NCI-H187 (cell line): Measurements from ENCODE around the gene EPHB2.
"Not testable (repeated sequence)": the region's sequence is repeated elsewhere in the genome, so short reads cannot be mapped to it uniquely, and the experiment has no call there.

ENCODE experiments used
- DNase-seq, 2 experiments: peaks; one replicate each; lab custom pipeline; 2025; lab: John Stamatoyannopoulos, UW

EPHB2 gene

DNA sequence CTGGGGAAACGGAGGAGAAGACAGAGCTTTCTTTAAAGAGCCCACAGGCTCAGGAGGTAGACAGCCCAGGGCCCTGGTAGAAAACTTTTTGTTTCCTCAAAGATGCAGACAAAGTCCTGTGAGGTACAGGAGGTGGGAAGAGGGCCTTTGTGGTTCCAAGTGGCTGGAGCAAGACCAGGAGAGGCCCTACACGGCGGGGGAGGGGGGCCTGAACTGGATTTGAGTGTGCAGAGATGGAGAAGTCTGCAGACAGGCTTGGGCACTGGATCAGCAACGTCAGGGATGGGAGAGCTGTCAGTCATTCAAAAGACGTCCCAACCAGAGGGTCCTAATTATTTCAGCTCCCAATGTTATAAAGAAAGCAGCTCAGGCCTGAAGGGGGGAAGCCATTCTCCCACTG, 126.2 kb downstream of the EPHB2 start:
- no peak for DNase-seq

DNA sequence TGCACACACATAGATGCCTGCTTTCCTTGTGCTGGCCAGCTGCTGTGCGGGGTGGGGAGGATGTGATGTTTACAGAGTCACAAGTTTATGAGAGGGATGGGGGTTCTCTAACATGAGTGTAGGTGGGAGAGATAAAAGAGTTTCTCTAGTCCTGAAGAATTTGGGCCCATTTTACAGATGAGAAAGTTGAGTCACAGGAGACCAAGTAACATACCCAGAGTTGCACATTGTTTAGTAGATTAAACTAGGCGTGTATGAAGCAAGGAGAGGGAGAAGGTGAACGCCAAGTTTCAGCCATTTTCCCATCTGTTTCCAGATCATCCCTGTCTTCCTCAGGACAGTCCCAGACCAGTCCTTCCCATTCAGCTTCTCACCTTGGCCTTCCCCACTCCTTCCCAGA, 126.7 kb downstream of the EPHB2 start:
- DNase-seq: no peak

DNA sequence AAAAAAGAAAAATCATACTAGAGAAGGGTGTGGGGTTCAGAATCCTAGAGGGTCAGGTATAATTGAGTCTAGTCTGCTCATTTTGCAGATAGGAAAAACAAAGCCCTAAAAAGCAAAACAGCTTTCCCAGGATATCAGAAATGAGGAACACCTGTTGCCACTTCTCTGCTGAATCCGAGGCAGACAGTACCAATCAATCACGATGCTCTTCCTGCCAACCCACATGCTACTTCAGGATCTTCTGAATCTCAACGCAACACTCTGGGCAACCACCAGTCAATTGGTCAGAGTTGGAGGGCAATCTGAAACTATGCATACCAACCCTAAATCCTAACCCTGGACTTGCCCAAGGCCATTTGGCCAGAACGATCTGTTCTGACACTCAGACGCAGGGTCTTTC, 128.3 kb downstream of the EPHB2 start:
- DNase-seq: no peak

DNA sequence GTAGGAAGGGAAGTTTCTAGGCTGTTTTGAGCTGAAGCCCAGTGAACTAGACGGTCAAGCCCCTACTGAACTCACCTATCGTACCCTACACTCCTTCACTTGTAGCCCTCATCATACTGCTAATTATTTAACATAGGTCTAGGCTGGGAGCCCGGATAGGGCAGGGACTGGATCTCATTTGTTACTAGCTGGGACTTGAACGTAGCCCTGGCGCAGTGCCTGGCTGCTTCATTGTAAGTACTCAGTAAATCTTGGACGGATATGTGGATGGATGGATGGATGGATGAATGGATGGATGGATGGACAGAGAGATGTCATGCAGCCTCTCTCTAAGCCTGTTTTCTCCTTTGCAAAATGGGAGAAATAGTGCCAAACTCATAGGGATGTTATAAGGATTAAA, 129.2 kb downstream of the EPHB2 start:
- no peak for DNase-seq

DNA sequence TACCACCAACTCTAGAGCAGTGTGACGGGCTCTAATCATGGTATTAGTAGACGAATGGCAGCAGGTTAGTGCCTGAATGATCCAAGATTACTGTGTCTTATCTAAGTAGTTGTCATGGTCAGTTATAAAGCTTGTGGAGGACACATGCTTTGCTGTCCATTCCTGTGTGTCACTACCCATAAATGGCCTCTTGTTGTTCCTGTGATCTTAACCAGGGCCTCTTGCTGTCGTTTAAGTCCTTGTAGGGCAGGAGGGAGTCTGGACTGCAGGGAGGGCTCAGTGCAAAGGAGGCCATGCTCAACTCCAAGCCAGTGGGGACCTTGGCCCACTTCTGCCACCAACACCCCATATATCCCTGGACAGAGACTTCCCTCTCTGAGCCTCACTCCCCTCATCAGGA, 130.5 kb downstream of the EPHB2 start:
- DNase-seq: no peak

DNA sequence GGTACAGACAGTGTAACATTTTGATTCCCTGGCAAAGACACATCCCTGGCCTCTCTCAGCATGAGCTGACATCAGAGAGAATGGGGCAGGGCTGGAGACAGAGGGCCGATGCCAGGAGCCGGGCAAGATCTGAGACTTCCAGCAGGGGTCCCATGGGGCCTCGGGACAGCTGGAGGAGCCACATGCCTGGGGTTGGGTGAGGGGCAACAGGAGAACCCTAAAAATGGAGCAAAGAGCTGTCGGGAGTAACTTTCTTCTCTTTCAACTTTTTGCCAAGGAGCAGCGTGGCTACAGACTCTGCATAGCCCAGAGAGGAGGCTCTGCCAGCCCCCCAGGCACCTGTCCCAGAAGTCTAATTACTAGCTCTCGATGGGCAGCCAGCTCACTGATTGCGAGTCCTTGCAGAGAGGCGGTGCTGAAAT, 131.2 kb downstream of the EPHB2 start:
- no peak for DNase-seq

DNA sequence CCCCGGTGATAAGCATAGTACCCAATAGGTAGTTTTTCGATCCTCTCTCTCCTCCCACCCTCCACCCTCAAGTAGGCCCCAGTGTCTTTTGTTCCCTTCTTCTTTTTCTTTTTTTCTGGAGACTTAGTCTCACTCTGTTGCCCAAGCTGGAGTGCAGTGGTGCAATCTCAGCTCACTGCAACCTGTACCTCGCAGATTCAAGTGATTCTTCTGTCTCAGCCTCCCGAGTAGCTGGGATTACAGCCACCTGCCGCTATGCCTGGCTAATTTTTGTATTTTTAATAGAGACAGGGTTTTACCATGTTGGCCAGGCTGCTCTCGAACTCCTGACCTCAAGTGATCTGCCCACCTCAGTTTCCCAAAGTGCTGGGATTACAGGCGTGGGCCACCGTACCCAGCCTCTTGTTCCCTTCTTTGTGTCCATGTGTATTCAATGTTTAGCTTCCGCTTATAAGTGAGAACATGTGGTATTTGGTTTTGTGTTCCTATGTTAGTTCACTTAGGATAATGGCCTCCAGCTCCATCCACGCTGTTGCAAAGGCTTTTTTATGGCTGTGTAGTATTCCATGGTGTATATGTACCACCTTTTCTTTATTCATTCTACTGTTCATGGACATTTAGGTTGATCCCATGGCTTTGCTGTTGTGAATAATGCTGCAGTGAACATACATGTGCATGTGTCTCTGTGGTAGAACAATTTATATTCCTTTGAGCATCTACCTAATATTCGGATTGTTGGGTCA, 133.0 kb downstream of the EPHB2 start:
- DNase-seq: not testable (repeated sequence)

DNA sequence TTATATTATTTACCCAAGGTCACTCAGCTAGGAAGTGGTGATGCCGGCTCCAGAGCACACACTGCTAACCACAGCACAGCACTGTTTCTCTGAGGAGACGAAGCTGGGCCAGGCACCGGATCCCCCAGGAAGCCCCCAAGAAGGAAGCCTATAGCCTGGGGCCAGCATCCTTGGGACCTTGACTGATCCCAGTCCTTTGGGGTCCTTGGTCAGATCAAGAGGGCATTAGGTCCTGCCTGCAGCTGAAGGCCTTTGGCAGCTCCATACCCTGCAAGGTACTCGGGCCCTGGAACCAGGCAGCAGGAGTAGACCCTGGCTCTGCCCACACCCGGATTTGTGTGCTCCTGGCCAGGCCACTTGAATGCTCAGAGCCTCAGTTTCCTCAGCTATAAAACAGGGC, 134.0 kb downstream of the EPHB2 start:
- DNase-seq: no peak

DNA sequence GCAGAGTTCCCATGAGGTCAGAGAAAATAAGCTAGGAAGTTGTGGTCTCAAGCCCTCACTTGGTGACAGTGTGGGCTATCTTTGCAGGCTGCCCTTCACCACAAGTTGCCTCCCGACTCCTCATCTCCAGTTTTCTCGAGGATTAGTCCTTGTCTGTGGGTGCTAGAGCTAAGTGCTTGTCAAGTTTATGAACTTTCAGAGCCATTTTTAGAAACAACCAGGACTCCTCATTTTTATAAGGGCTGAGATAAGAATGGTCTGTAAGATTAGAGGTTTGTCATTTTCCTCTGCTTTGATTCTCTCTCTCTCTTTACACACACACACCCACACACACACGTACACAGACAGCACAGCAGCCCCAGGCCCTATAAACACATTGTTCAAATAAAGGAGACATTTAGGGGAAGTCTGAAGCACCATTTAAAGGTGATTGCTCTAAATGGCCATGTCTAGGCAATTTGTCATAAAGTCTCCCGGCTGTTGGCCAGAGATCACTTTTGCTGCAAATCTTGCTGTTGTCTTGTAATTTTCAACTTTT, 134.8 kb downstream of the EPHB2 start:
- no peak for DNase-seq

DNA sequence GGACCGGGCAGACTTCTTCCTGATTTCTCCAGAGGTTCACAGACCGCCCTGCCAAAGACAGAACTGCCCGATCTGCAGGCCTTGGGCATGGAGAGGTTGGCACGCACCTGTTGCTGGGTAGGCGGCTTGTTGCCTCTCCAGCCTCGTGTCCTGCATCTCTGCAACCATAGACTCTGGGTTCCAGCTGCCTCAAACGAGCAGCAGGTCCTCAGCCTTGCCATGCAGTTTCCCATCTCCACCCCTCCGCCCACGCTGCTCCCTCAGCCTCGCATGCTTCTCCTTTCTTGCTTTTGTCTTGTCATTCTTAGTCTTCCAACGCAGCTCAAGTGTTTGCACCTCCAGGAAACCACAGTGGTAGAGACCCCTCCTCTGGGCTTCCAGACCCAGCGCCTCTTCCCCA, 135.8 kb downstream of the EPHB2 start:
- DNase-seq: no peak

DNA sequence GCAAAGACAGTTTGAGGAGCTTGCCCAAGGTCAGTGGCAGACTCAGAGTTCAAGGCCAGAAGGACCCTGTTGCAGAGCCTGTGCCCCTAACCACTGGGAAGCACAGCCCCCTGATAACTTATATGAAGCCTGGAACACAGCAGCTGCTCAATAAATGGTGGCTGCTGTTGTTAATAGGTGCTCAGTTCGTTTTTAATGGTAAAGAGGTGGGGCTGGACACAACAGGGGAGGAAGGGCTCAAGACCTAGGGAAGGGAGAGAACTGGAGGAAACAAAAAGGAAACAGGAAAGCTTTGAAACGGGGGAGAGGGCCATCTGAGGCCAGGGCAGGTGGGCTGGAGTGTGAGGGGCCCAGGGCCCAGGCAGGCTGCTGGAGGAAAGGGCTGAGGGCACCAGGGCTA, 136.6 kb downstream of the EPHB2 start:
- DNase-seq: no peak

DNA sequence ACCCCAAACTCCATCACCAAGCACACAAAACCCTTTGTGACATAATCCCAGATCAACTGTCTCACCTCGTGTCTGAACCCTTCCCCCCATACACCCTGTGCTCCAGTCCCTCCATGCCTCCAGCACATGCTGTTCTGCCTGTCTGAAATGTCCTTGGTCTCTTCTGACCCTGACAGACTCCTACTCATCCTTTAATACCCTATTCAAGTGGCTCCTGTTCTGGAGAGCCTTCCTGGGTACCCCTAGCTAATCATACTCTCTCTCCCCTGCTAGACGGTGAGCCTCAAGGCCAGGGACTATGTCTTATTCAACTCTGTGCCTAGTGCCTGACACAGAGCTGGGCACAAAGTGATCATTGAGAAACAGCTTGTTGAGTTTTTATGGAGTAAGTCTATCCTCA, 137.1 kb downstream of the EPHB2 start:
- DNase-seq: no peak

DNA sequence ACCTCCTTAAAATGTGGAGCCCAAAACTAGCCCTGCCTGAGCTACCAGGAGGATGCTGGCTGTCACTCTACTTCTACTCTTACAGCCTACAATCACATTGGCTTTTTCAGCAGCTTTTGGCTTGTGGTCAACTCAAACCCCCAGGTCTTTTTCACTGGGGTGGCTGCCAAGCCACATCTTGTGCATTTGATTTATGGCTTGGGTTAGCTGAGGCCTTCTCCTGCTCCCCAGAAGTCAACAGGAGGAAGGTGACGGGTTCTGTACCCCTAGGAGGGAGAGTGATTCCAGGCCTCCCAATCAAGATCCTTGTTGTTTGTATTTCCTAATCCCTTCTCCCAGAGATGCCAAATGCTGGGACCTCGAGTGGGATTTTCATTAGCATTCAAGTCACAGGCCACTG, 137.8 kb downstream of the EPHB2 start:
- DNase-seq: no peak

DNA sequence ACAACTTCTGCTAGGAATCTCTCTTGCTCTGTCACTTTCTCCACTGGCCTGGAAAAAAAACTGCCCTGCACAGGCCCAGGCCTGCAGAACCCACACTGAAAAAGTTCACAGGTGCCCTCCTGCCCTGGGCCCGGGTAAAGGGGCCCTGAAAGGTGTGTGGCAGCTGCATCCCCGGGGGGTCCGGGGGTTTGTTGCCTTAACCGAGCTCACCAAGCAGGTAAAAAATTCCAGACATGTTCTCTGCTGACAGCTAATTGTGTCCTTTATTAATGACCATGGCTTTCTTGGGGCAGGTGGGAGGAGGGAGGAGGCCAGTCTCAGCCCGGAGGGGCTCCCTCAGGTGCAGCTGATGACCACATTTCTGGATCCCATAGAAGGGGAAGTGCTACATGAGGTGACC, 139.1 kb downstream of the EPHB2 start:
- DNase-seq: no peak

DNA sequence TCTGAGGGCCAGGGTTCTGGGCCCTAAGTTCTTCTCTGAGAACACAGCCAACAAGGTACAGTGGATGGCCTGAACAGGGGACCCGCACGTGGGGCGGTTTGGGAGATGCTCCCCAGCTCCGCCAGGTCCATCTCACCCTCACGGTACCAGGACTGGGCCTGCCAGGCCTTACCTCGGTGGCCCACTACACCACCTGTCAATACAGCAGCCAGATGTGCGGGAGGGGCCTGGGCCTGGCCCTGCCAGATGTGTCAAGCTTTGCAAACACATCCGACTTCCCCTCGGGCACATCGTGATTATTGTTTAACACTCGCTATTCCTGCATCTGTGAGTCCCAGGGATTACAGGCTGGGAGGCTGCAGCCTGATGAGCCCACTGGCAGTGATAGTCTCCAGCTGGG, 139.6 kb downstream of the EPHB2 start:
- no peak for DNase-seq

DNA sequence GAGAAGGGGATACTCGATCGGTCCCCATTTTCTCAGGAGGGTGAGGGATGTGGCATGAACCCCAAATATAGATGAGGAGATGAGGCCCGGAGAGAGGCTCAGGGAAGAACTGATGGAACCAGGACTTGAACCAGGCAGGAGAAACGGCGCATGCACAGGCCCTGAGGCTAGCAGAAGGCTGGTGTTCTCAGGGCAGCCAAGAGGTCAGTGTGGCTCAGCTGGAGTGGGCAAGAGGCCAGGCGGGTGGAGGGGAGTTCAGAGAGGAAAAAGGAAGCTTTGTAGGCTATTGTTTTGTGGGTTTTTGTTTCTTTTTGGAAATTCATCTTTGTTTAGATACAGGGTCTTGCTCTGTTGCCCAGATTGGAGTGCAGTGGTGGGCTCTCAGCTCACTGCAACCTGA, 140.0 kb downstream of the EPHB2 start:
- DNase-seq: no peak

DNA sequence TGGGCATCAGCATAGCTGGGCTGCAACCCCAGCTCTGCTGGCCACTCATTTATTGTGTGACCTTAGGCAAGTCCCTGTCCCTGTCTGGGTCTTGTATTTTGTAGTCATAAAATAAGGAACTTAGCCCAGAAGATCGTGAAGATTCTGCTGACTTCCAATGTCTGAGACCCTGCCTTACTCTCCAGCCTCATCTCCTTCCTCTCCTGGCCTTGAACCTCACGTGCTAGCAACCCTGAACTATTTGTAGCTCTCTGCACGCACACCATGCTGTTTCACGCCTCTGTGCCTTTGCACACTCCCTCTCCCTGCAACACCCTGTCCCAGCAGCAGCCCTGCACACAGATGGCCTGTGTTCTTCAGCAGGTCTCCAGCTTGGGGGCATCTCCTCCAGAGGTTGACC, 140.9 kb downstream of the EPHB2 start:
- DNase-seq: no peak

DNA sequence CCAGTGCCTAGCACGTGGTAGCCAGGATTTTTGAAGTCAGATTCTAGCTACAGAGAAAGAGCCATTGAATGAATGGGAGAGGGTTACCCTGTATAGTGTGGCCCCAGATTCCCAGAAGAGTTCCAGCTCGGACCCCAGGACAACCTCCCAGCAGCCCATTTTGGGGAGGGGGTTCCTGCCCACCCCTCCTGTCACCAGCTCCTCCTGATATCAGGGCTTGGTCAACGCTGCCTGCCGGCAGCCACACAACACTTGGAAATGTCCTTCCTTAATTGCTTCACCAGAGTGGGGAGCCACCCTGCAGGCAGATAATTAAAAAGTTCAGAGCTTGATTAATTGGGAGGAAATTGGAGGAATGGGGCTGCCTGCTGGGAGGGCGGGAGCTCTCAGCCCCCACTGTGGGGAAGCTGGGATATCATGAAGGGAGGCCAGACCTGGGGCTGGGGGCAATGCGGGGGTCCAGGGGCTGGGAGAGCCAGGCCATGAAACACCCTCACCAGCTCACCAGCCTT, 141.6 kb downstream of the EPHB2 start:
- no peak for DNase-seq

DNA sequence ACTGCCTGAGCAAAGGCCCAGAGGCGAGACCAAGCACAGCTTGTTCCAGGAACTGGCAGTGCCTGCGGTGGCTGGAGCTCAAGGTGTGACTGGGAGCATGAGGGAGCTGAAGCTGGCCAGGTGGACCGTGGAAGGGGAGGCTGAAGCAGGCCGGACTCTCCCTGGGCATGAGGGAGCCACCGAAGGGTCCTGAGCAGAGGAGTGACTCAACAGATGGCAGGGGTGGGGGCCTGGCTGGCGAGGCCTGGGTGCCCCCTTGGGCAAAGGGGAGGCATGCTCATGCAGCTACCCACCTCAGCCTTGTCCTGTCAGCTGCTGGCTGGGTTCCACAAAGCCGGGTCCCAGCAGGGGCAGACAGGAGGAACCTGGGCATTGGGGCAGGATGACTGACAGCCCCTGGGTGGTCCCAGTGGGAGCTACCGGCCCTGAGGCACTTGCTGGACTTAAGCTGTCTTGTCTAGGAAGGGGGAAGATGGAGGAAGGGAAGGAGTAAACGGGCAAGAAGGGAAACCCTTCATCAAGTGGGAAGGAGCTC, 143.1 kb downstream of the EPHB2 start:
- no peak for DNase-seq

DNA sequence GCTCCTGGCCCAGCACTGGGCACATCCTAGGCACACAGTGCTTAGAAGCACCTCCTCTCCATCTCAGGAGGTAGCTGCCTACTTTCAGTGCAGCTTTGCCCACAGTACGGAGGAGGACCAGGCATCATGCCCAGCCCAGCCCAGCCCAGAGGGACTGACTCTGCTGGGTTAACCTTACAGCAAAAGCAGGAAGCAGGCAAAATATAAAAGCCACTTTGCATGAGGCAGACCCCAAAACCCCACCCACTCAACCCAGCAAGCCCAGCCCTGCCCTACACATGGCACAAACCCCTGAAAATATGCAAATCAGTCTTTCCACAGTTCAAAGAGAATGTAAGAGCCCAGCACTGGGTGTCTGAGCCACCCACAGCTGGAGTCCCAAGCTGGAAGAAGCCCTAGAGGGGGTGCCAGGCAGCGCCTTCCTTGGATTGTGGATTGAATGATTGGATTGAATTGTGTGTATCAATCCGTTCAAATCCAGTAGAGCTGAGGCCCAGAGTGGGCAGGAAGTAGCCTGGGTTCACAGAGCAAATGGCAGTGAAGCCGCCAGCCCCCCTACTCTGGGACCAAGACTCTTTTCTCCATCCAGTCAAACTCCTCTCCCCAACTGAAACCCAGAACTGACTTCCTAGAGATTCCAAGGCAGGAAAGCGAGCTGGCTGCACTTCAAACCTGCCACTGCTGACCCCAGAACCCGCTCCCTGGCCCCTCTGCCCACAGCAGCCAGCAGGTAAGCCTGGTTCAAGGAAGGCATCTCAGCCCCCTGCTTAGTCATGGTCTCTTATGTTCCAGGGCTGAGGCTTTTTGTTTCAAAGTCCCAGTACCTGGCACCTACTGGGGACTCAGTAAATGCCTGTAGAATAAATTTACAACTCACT, 144.3 kb downstream of the EPHB2 start:
- DNase-seq: no peak

DNA sequence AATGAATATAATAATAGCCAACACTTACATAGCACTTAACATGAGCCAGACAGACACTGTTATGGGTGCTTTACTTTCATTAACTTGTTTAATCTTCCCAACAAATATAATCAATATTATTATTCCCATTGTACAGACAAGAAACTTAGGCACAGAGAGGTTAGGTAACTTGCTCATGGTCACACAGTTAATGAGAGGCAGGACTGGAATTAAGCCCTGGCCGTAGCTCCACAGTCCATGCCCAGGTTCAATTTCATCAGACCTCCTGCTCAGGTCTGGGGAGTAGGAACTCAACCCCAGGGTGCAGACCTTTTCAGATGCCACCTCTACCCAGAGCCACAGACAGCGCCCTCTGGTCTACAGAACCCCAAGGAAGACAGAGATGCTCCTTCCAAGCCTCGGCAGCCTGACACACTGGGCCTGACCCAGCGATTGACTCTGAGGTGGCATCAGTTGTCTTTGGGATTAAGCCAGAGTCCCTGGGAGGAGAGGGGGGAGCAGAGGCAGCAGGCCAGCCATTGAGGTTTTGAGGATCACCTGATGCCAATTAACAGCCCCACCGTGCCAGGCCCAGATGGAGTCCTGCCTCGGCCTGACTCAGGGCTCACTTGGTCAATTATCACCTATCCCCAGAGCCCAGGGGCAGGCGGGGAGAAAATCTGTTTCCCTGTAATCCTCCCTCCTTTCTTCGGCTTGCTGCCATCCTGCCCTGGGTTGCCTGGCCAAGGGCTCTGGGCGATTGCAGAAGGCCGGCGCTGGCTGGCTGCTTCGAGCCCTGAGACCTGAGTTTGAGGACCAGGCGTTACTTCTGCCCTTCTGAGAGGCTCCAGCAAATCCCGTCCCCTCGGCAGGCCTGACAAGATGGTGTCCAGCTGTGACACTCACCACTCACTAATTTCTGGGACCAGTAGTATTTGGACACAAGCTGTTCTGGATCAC, 145.3 kb downstream of the EPHB2 start:
- no peak for DNase-seq

DNA sequence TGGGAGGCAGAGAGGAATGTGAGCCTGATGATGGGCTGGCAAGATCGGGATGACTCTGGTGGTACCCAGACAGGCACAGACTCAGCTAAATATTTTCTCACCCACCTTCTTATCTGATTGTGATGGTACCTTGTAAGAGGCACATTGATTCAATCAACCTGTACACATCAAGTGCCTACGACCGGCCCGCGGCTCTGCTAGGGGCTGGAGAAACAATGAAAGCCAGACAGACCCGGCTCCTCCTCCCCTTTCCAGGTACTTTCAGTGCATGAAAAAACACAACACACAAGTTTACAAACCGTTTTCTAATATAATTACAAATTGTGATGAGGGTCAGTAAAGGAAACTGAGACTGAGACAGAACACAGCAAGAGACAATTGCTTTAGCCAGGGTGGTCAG, 147.0 kb downstream of the EPHB2 start:
- DNase-seq: no peak
